GM19238 (cell line): ENCODE data around the gene BICD1.

ENCODE experiments used
- DNase-seq: peaks from one replicate; pipeline ENCODE4 v3.0.0; 2011; ENCODE audit warnings: low spot score; ENCODE audit not compliant: insufficient read length

BICD1 gene

GRCh38 chr12:32400866-32401265 lies 294.2 kb downstream of the BICD1 start:
- no peak for DNase-seq

GRCh38 chr12:32402170-32402569 lies 295.5 kb downstream of the BICD1 start:
- DNase-seq = no peak

GRCh38 chr12:32402946-32403345 lies 296.3 kb downstream of the BICD1 start:
- DNase-seq = no peak

- DNase-seq = no peak
Measured at GRCh38 chr12:32407795-32408194, 301.1 kb downstream of the BICD1 start.

GRCh38 chr12:32413412-32413811 lies 306.8 kb downstream of the BICD1 start:
- DNase-seq = no peak

GRCh38 chr12:32418221-32418620 lies 311.6 kb downstream of the BICD1 start:
- DNase-seq = no peak

GRCh38 chr12:32418903-32419519 lies 312.4 kb downstream of the BICD1 start:
- DNase-seq = no peak

GRCh38 chr12:32419520-32419960 lies 312.9 kb downstream of the BICD1 start:
- no peak for DNase-seq

GRCh38 chr12:32420356-32420755 lies 313.7 kb downstream of the BICD1 start:
- DNase-seq = no peak

- no peak for DNase-seq
Measured at GRCh38 chr12:32423559-32423958, 316.9 kb downstream of the BICD1 start.

GRCh38 chr12:32431025-32431424 lies 324.4 kb downstream of the BICD1 start:
- no peak for DNase-seq
